Measurements from ENCODE around the gene HTR3A. TPM values are rescaled to one million over a fixed set of nuclear protein-coding genes. Genes with fewer than 3 reads are reported as not detected.

HTR3A gene
- total and polyA plus RNA-seq, 9 of the 15 experiments (the other 6 are each of a cell fraction or from before 2014, with no cell fraction given): not detected

DNA sequence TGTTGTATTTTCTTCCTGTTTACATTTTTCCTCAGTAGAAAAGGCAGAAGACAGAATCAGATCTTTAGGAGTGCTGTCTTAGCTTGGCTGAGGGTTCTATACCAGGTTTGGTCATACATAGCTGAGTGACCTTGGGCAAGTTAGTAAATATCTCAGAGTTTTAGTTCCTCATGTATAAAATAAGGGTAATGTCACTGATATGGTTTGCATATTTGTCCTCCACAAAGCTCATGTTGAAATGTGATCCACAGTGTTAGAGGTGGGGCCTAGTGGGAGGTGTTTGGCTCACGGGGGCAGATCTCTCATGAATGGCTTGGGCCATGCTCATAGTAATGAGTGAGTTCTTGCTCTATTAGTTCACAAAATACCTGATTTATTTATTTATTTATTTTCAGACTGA, 7.5 kb upstream of the HTR3A start:
- intact Hi-C loops (cut with micrococcal nuclease): no loop called here
- no peak overlapping the region for H3K4me3 ChIP-seq
- TF ChIP-seq NR2F6 (CRISPR knock-in tag; IDR thresholded peaks at IDR 0.05) (no peak), KHSRP (IDR thresholded peaks at IDR 0.05) (no peak), ETV5 (CRISPR knock-in tag; IDR thresholded peaks at IDR 0.05; ENCODE audit: low read depth) (no peak), PHF20 (IDR thresholded peaks at IDR 0.05; ENCODE audit: partially characterized antibody) (no peak), SMARCB1 (IDR thresholded peaks at IDR 0.05; ENCODE audit: insufficient read length, low read depth) (no peak), ETV1 (tag; conservative IDR thresholded peaks at IDR 0.05; ENCODE audit: low read depth) (no peak), ARID2 (IDR thresholded peaks at IDR 0.05) (no peak), BRF2 (IDR thresholded peaks at IDR 0.05; ENCODE audit: borderline replicate concordance, insufficient read depth, insufficient read length) (no peak), FOXJ2 (tag; IDR thresholded peaks at IDR 0.05) (no peak), PCBP2 (IDR thresholded peaks at IDR 0.05; ENCODE audit: low read depth, low read length, poor library complexity, severe bottlenecking) (no peak), BMI1 (IDR thresholded peaks at IDR 0.05; ENCODE audit: low read length) (no peak)
- TF ChIP-seq, protein P1, sequence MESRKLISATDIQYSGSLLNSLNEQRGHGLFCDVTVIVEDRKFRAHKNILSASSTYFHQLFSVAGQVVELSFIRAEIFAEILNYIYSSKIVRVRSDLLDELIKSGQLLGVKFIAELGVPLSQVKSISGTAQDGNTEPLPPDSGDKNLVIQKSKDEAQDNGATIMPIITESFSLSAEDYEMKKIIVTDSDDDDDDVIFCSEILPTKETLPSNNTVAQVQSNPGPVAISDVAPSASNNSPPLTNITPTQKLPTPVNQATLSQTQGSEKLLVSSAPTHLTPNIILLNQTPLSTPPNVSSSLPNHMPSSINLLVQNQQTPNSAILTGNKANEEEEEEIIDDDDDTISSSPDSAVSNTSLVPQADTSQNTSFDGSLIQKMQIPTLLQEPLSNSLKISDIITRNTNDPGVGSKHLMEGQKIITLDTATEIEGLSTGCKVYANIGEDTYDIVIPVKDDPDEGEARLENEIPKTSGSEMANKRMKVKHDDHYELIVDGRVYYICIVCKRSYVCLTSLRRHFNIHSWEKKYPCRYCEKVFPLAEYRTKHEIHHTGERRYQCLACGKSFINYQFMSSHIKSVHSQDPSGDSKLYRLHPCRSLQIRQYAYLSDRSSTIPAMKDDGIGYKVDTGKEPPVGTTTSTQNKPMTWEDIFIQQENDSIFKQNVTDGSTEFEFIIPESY (CRISPR knock-in tag; IDR thresholded peaks at IDR 0.05): no peak
- FAIRE-seq (no peak), DNase-seq (ENCODE audit: extremely low read depth in 1 of 4, low spot score in 3 of 4) (no peak), ATAC-seq (no peak)
- H3K9me3 ChIP-seq (replicated peaks; ENCODE audit: control insufficient read depth, insufficient read depth, low read depth, low read length): no peaks in the 10 kb centered on the region
- 0 out of 2 replicates have a peak, but pooled peaks cover 6% of the 10 kb centered on the region for H4K20me1 ChIP-seq (replicated peaks; ENCODE audit: control insufficient read depth, insufficient read depth, low read length)
- CTCF ChIA-PET (ENCODE audit: low intra/inter-chr PET ratio): no interaction called here
- no peak overlapping the region for H3K4me2 ChIP-seq (ENCODE audit: insufficient read depth, low read length)
- H3K4me1 ChIP-seq (replicated peaks in 1 of 2; ENCODE audit: control insufficient read depth in 2 of 2, insufficient read depth in 2 of 2, low read length in 2 of 2): no peaks in the 10 kb centered on the region; a peak in 1 of 5 replicates
- H3K9me1 ChIP-seq (ENCODE audit: control insufficient read depth, insufficient read depth, low read length): no peaks in the 10 kb centered on the region
- no peaks in the 10 kb centered on the region for H3K79me2 ChIP-seq (ENCODE audit: control insufficient read depth, insufficient read depth, low read length)
- H2AFZ ChIP-seq (ENCODE audit: low read depth, low read length): no peak overlapping the region
- peaks cover 15 to 53% of the 10 kb centered on the region in 2 experiments; a peak in 4 of 5 replicates for H3K27me3 ChIP-seq (ENCODE audit: control insufficient read depth in 2 of 2, insufficient read depth in 2 of 2, low read length in 2 of 2)
- POLR2A ChIA-PET: no interaction called here
- no peaks in the 10 kb centered on the region for H3K36me3 ChIP-seq (ENCODE audit: control insufficient read depth, insufficient read depth, low read length)
- in situ Hi-C loops (cut with MboI): no loop called here
- no TSS peak for BruUV-seq (replicated peaks)
- 0% methylated on average over 1 of the region's 1 CpG for WGBS (ENCODE audit: insufficient coverage, low coverage, missing lambda C conversion rate)
- no peak overlapping the region for H3K27ac ChIP-seq (ENCODE audit: extremely low read depth, low read depth, low read length)
- no peak overlapping the region for H3K9ac ChIP-seq (ENCODE audit: insufficient read depth in 1 of 2, low read depth in 2 of 2, low read length in 2 of 2)
